Testis (tissue), 2 donors: ENCODE results near the gene ATP11A.

Source experiments
- CTCF ChIP-seq, 3 experiments: fragments of 450-650 bp in 2 of 3; fragments of 200-600 bp in 1 of 3; sonication (generic) in 1 of 3; IDR thresholded peaks; one replicate each; pipeline ENCODE4 v1.5.1; 2016 to 2019; ENCODE audit warnings: antibody characterized with exemption in 3 of 3, mild to moderate bottlenecking in 2 of 3, moderate library complexity in 1 of 3
- POLR2A ChIP-seq: fragments of 450-650 bp; IDR thresholded peaks from one replicate; pipeline ENCODE4 v1.6.1; 2017; ENCODE audit warnings: antibody characterized with exemption, mild to moderate bottlenecking, moderate library complexity

- TF ChIP-seq CTCF (IDR thresholded peaks at IDR 0.05), result no peak
- no peak for TF ChIP-seq POLR2A
Measured at GRCh38 chr13:112867301-112867711, 177.5 kb downstream of the ATP11A start.
